HG03521 (cell line): ENCODE measurements around the gene RASGRF1.

ENCODE experiments used
- ATAC-seq: cut with Tn5 transposase; IDR thresholded peaks from one replicate; pipeline ENCODE4 v1.9.1; 2021; ENCODE audit warnings: mild to moderate bottlenecking, moderate library complexity; ENCODE audit not compliant: unreplicated experiment

RASGRF1 gene

GRCh38 chr15:78921517-78921916, 169.1 kb downstream of the RASGRF1 start:
- ATAC-seq = no peak

GRCh38 chr15:78917888-78918287, 172.7 kb downstream of the RASGRF1 start:
- no peak for ATAC-seq

- ATAC-seq = no peak
Measured at GRCh38 chr15:78916088-78916487, 174.5 kb downstream of the RASGRF1 start.

GRCh38 chr15:78915341-78916087, 175.1 kb downstream of the RASGRF1 start:
- no peak for ATAC-seq

GRCh38 chr15:78914027-78914764, 176.4 kb downstream of the RASGRF1 start:
- ATAC-seq = no peak

GRCh38 chr15:78913012-78913411, 177.6 kb downstream of the RASGRF1 start:
- ATAC-seq = no peak

GRCh38 chr15:78912316-78912715, 178.3 kb downstream of the RASGRF1 start:
- ATAC-seq = no peak

GRCh38 chr15:78910271-78910670, 180.3 kb downstream of the RASGRF1 start:
- no peak for ATAC-seq
